Lower lobe of right lung (tissue), 2 donors: ENCODE results near the gene PDE4D. TPM values are rescaled to one million over a fixed set of nuclear protein-coding genes. Genes with fewer than 3 reads are reported as not detected.

Experiments used
- ATAC-seq, 2 donors: fragments of 200-7000 bp; cut with Tn5 transposase; one replicate each; pipeline ENCODE4 v1.9.1; 2020 to 2022; ENCODE audit warnings: mild to moderate bottlenecking in 2 of 2, moderate library complexity in 2 of 2
- DNase-seq: peaks from one replicate; pipeline ENCODE4 v3.0.0-alpha.2; 2020
- H3K27ac ChIP-seq: fragments of 200-600 bp; one replicate; pipeline ENCODE4 v1.8.0; 2022
- H3K27me3 ChIP-seq: fragments of 200-600 bp; one replicate; pipeline ENCODE4 v1.8.0; 2022; ENCODE audit warnings: low read depth
- H3K36me3 ChIP-seq: fragments of 200-600 bp; one replicate; pipeline ENCODE4 v1.8.0; 2022; ENCODE audit warnings: mild to moderate bottlenecking
- H3K4me1 ChIP-seq: fragments of 200-600 bp; one replicate; pipeline ENCODE4 v1.8.0; 2022
- H3K4me3 ChIP-seq: fragments of 200-600 bp; one replicate; pipeline ENCODE4 v1.8.0; 2022; ENCODE audit warnings: mild to moderate bottlenecking
- H3K9me3 ChIP-seq: fragments of 200-600 bp; one replicate; pipeline ENCODE4 v1.8.0; 2022
- CTCF ChIP-seq: fragments of 200-600 bp; IDR thresholded peaks from one replicate; pipeline ENCODE4 v1.8.0; 2022; ENCODE audit warnings: antibody characterized with exemption, mild to moderate bottlenecking
- intact Hi-C: fragments of 100-400 bp; cut with DNase I; formaldehyde crosslinking; loops from one replicate; pipeline ENCODE4 v1.11.0; 2022
- total RNA-seq: library from RNA; stranded (reverse); fragmentation: NEBNext Ultra II Directional; extraction: Animal tissue kit (Norgen Biotek cat#: 25700); gene quantifications from one replicate; pipeline ENCODE4 v1.2.1, GENCODE V29; 2021
- donor health status: DM: no; HTN: yes; CAD: no; lungs with severe emphysema.

The PDE4D gene
- total RNA-seq, 1 donor from 2014 or later: 71.3 TPM

DNA sequence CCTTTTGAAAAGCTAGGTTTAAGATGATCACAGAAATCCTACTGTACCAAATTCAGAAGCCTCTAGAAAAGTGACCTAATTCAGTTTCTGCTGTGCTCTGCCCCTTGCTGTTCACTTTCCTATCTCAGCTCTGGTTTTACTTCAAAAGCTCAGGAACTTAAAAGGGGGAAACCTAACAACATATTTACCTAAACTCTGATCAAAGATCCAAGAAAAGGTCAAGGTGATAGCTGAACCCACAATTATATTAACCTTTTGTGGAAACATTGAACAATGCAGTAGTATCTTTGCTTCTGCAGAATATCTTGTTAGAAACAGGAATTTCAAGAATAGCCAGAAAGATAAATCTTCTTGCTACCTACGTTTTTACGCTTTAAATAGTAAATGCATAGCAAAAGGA, 568.5 kb downstream of the PDE4D start:
- H3K4me3 ChIP-seq: no peak overlapping the region
- intact Hi-C loops: no loop called here
- no peaks in the 10 kb centered on the region for H3K9me3 ChIP-seq
- H3K36me3 ChIP-seq: no peaks in the 10 kb centered on the region
- H3K4me1 ChIP-seq: no peaks in the 10 kb centered on the region
- ATAC-seq (no peak), DNase-seq (no peak)
- no peaks in the 10 kb centered on the region for H3K27me3 ChIP-seq
- no peak for TF ChIP-seq CTCF
- H3K27ac ChIP-seq: no peak overlapping the region

DNA sequence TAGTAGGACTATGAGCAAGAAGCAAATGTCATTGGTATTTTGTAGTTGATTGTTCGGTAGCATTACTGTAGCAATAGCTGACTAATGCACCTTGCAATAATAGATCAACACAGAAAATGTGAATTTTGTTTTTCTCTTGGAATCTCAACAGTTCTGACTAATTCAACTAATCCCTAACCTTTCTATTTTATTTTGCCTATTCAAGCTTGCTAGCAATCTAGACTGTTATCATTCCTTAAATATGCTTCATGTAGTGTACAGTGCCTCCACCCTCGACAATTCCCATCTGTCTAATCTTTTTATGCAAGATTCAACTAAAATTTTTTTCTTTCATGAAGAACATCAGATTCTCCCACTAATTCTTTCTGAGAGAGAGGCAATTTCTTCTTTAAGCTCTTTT, 570.6 kb downstream of the PDE4D start:
- DNase-seq (no peak), ATAC-seq (no peak)
- TF ChIP-seq CTCF: no peak
- Histone ChIP-seq H3K27me3 (no peaks in the 10 kb centered on the region), H3K4me1 (peaks cover 5% of the 10 kb centered on the region), H3K4me3 (no peak overlapping the region), H3K36me3 (no peaks in the 10 kb centered on the region), H3K27ac (no peak overlapping the region), H3K9me3 (no peaks in the 10 kb centered on the region)
- intact Hi-C loops: no loop called here

DNA sequence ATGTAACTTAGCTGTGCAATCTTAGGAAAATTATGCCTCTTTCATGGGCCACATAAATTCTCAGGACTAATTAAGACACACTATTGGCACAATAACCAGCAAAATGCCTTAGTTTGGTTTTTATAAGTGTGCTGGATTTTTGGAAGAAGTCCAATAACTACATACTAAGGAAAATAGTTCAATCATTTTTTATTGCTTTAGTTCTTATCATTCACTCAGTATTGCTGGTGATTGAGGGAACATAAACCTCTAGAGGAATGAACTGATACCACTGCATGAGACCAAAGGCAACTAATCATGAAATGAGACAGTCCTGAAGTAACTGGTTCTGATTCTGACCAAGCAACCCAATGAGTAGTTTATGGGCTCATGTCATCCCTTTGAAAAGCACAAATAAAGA, 571.5 kb downstream of the PDE4D start:
- no peaks in the 10 kb centered on the region for H3K27me3 ChIP-seq
- H3K27ac ChIP-seq: no peak overlapping the region
- DNase-seq (no peak), ATAC-seq (no peak)
- H3K36me3 ChIP-seq: no peaks in the 10 kb centered on the region
- intact Hi-C loops: no loop called here
- H3K4me3 ChIP-seq: no peak overlapping the region
- H3K4me1 ChIP-seq: peaks cover 13% of the 10 kb centered on the region
- TF ChIP-seq CTCF: no peak
- no peaks in the 10 kb centered on the region for H3K9me3 ChIP-seq

DNA sequence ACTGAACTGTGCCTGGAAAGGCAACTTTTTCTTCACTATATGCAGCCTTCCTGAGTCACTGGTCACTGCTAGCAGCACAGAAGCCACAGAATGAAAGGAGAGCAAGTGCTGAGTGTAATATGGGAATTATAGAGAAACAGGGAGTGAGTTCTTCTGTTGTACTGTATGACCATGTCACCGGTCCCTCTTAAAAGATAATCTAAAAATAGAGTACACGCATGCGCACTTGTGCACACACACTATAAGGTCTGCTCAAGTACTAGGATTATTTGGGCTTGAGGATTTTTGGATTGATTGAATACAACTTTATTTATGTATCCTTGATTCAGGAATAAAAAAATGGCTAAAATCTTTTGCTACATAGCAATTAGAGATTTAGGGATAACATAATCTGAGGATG, 571.9 kb downstream of the PDE4D start:
- no peaks in the 10 kb centered on the region for H3K27me3 ChIP-seq
- intact Hi-C loops: no loop called here
- no peak for TF ChIP-seq CTCF
- DNase-seq: no peak
- H3K36me3 ChIP-seq: no peaks in the 10 kb centered on the region
- no peaks in the 10 kb centered on the region for H3K9me3 ChIP-seq
- H3K4me1 ChIP-seq: peaks cover 16% of the 10 kb centered on the region
- H3K4me3 ChIP-seq: no peak overlapping the region
- no peak for ATAC-seq
- no peak overlapping the region for H3K27ac ChIP-seq

DNA sequence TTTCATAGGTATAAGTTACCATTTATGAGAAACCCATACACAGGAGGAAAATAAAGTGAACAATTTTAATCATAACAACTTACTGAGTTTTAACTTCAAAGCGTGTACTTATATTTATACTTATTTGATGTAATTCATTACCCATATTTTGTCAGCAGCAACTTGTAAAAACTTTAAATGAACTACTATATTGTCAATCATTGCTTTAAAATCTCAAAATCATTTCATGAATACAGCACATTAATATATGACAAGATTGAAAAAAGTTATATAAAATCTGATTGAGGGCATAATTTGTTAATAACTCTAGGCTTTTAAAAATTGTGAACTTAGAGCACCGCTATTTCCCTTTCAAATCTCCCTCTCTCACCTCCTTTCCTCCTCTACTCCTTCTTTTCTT, 573.1 kb downstream of the PDE4D start:
- Histone ChIP-seq H3K36me3 (no peaks in the 10 kb centered on the region), H3K9me3 (no peaks in the 10 kb centered on the region), H3K4me3 (no peak overlapping the region), H3K27ac (no peak overlapping the region), H3K4me1 (peaks cover 16% of the 10 kb centered on the region), H3K27me3 (no peaks in the 10 kb centered on the region)
- ATAC-seq (no peak), DNase-seq (no peak)
- intact Hi-C loops: no loop called here
- no peak for TF ChIP-seq CTCF

- H3K27ac ChIP-seq: no peak overlapping the region
- TF ChIP-seq CTCF: no peak
- no peaks in the 10 kb centered on the region for H3K27me3 ChIP-seq
- no peak for ATAC-seq
- no peaks in the 10 kb centered on the region for H3K9me3 ChIP-seq
- peaks cover 16% of the 10 kb centered on the region for H3K4me1 ChIP-seq
- no peaks in the 10 kb centered on the region for H3K36me3 ChIP-seq
- no peak overlapping the region for H3K4me3 ChIP-seq
- DNase-seq: no peak
- intact Hi-C loops: no loop called here
Observed at GRCh38 chr5:59319250-59319649, 574.3 kb downstream of the PDE4D start.
